NB4 (cell line): ENCODE results near the gene DPEP3.

Source experiments
- DNase-seq: peaks from one replicate; pipeline ENCODE4 v3.0.0; 2010; ENCODE audit warnings: low read depth
- H3K4me3 ChIP-seq: one replicate; pipeline ENCODE4 v1.5.1; 2011; ENCODE audit warnings: mild to moderate bottlenecking, low read depth, low read length, moderate library complexity
- MYC ChIP-seq: IDR thresholded peaks from 2 replicates; pipeline ENCODE4 v1.6.1; 2011; ENCODE audit warnings: low read depth, low read length
- POLR2A ChIP-seq: IDR thresholded peaks from 2 replicates; pipeline ENCODE4 v1.6.1; 2011; ENCODE audit warnings: mild to moderate bottlenecking; ENCODE audit not compliant: insufficient read length; ENCODE audit errors: extremely low read depth
- TF ChIP-seq, protein P1 (sequence below): IDR thresholded peaks from one replicate; pipeline ENCODE4 v1.5.1; 2012; ENCODE audit warnings: low read depth, low read length
- TF ChIP-seq, protein P2 (sequence below): IDR thresholded peaks from 2 replicates; pipeline ENCODE4 v1.6.1; 2011; ENCODE audit warnings: low read depth, low read length

DPEP3 gene, protein sequence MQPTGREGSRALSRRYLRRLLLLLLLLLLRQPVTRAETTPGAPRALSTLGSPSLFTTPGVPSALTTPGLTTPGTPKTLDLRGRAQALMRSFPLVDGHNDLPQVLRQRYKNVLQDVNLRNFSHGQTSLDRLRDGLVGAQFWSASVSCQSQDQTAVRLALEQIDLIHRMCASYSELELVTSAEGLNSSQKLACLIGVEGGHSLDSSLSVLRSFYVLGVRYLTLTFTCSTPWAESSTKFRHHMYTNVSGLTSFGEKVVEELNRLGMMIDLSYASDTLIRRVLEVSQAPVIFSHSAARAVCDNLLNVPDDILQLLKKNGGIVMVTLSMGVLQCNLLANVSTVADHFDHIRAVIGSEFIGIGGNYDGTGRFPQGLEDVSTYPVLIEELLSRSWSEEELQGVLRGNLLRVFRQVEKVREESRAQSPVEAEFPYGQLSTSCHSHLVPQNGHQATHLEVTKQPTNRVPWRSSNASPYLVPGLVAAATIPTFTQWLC

DNA sequence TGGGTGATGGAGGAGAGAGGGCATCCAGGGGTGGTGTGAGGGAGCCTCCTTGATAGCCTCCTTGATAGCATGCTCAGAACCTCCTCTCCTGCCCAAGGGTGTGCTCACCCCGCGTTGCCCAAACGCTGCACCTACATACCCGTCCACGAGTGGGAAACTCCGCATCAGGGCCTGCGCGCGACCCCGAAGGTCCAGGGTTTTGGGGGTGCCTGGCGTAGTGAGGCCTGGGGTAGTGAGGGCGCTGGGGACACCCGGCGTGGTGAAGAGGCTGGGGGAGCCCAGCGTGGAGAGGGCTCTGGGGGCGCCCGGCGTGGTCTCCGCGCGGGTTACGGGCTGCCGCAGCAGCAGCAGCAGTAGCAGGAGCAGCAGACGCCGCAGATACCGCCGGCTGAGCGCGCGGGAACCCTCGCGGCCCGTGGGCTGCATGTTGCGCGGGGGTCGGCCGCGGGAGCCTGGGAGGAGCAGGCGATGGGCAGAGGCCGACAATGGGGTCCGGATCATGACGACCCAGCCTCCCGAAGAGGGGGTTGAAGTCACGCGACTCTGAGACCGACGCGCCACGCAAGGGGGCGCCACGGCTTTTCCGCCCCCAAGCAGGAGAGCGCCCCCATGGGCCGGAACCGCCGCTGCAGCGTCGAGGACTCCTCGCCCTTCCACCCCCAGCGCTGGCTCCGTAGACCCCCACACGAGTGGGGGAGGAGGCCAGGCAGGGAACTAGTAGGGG is at the start of gene DPEP3:
DPEP3 (minus strand) TSS at position 545 of the 724 bp plus-strand sequence; CDS start at position 426, 119 bp downstream.
- TF ChIP-seq, protein P1, sequence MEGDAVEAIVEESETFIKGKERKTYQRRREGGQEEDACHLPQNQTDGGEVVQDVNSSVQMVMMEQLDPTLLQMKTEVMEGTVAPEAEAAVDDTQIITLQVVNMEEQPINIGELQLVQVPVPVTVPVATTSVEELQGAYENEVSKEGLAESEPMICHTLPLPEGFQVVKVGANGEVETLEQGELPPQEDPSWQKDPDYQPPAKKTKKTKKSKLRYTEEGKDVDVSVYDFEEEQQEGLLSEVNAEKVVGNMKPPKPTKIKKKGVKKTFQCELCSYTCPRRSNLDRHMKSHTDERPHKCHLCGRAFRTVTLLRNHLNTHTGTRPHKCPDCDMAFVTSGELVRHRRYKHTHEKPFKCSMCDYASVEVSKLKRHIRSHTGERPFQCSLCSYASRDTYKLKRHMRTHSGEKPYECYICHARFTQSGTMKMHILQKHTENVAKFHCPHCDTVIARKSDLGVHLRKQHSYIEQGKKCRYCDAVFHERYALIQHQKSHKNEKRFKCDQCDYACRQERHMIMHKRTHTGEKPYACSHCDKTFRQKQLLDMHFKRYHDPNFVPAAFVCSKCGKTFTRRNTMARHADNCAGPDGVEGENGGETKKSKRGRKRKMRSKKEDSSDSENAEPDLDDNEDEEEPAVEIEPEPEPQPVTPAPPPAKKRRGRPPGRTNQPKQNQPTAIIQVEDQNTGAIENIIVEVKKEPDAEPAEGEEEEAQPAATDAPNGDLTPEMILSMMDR: peak; percentile 4
- TF ChIP-seq POLR2A: no peak
- H3K4me3 ChIP-seq: no peak within 1 kb of the TSS
- DNase-seq: no peak

DNA sequence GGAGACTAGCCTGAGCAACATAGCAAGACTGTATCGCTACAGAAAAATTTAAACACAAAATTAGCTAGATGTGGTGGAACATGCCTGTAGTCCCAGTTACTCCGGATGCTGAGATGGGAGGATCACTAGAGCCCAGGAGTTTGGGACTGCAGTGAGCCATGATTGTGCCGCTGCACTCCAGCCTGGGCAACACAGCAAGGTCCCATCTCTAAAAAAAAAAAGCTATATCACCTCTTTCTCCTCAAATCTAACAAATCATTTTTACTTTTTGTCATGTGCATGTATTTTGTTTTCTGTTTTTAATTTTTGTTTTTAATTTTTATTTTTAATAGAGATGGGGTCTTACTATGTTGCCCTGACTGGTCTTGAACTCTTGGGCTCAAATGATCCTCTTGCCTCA is 48.7 kb upstream of the DPEP3 start:
- no peak for DNase-seq
- H3K4me3 ChIP-seq: no peak overlapping the region
- TF ChIP-seq POLR2A (no peak), MYC (no peak)
- TF ChIP-seq, protein P1: no peak
- TF ChIP-seq, protein P2, sequence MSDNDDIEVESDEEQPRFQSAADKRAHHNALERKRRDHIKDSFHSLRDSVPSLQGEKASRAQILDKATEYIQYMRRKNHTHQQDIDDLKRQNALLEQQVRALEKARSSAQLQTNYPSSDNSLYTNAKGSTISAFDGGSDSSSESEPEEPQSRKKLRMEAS: no peak

DNA sequence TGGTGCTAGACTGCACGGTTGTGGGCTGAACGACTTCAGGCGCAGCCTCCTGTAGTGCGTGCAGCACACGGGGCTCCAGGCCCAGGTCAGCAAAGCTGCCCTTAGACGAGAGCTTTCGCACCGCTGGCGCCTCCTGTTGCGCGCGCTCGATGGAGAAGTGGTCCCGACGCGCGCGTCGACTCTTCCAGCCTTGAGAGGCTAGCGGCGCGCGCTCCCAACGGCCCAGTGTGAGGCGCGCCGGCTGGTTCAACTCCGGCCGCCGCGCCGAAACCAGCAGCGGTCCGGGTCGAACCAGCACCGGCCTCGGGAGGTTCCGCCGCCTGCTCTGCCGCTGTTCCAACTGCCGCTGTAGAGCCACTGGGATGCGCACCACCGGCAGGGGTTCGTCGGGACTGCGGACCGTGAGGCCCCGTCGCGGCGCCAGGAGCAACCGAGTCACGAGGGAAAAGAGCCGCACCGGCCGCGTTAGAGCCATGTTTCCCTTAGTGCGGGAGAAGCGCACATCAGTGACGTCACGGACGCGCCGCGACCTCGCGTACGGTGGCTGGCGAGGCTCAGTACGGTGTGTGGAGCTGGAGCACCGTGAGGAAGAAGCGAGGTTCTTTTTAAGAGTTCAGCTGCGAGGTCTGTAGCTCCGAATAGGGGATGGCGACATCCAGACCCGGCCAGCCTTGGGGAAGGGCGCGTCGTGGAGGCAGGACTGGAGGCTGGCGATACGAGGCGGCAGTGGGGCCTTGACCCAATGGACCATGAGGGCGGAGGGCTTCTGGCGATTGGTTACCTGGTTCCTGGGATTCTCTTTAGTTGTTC is 42.6 kb upstream of the DPEP3 start, which contains the start of the genes DDX28 and DUS2:
DDX28 (minus strand) TSS at position 505 of the 810 bp plus-strand sequence; CDS start at position 475, 30 bp downstream.
DUS2 (plus strand) TSS at position 557 of the 810 bp plus-strand sequence. CDS start 14,740 bp downstream, outside the sequence.
- TF ChIP-seq, protein P2: peak; percentile 91
- TF ChIP-seq POLR2A (peak; percentile 89), MYC (peak; percentile 97)
- TF ChIP-seq, protein P1: no peak
- peak; percentile 97 for DNase-seq
- peak within 1 kb of the TSS; percentile 95 for H3K4me3 ChIP-seq

DNA sequence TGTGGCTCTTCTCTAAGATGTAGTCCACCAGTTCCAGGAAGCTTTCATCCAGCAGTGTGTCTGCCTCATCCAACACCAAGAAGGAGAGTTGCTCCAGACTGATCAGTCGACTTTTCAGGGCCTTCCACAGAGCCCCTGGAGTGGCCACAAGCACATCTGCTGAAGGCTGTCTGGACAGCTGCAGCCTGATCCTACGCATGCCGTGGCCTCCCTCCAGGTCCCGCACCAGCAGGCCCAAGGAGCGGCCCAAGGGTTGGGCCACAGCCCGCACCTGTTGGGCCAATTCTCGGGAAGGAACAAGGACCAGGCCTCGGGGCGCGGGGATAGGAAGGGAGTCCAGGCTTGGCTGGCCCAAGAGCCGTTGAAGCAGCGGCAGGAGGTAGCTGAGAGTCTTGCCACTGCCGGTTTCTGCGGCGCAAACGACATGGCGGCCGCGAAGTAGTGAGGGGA is 42.0 kb upstream of the DPEP3 start:
- DNase-seq: no peak
- peak overlapping the region; percentile 95 for H3K4me3 ChIP-seq
- TF ChIP-seq, protein P1: no peak
- TF ChIP-seq POLR2A: no peak
- TF ChIP-seq, protein P2: no peak
- TF ChIP-seq MYC: no peak

DNA sequence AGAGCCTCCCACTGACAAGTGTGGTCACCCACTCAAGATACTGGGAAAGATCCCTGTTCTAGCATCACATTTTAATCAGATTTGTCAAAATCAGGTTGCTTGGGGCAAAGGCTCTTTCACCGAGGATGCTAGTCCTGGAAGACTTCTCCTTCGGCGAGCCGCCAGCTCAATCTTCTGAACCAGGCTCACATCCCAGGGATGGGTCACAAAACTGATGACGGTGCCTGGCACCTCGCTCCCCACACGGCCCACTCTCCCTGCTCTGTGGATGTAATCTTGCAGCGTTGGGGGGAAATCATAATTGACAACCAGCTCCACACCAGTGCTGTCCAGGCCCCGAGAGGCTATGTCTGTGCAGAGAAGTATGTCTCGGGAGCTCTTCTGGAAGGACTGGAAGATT is 41.2 kb upstream of the DPEP3 start:
- peak overlapping the region; percentile 95 for H3K4me3 ChIP-seq
- no peak for DNase-seq
- TF ChIP-seq, protein P2: no peak
- TF ChIP-seq MYC (no peak), POLR2A (no peak)
- TF ChIP-seq, protein P1: no peak
